Measurements from ENCODE around the gene ZNF90. TPM values are rescaled to one million over a fixed set of nuclear protein-coding genes. Genes with fewer than 3 reads are reported as not detected.

ZNF90 gene
- polyA plus RNA-seq, 1 donor = 36.1 TPM

DNA sequence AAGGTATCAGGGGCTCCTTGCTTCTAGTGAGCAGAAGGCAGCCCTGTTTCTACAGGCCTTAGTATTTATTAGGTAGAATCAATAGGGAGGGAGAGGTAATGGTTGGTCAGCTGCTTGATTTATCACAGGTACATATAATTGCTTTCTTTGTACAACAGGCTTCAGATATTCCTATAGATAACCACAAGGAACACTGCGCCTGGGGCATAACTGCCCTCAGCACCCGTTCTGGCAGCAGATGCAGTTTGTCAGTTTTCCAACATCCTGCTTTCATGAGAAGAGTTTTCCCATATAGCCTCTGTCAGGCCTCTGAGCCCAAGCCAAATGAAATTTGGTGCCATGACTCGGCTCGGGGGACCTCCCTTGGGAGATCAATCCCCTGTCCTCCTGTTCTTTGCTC, 76.8 kb downstream of the ZNF90 start:
- H3K27ac ChIP-seq (ENCODE audit: low read length) = no peak overlapping the region
- no peaks in the 10 kb centered on the region for H3K27me3 ChIP-seq (ENCODE audit: control insufficient read depth, insufficient read depth, low read length)
- DNase-seq = no peak
- H3K4me3 ChIP-seq (ENCODE audit: low read length) = no peak overlapping the region
- no peaks in the 10 kb centered on the region for H3K4me1 ChIP-seq (ENCODE audit: control insufficient read depth, insufficient read depth, low read length)
- H3K36me3 ChIP-seq (ENCODE audit: control insufficient read depth, insufficient read depth, low read length) = no peaks in the 10 kb centered on the region
- H3K9me3 ChIP-seq (ENCODE audit: control insufficient read depth, low read depth, low read length) = no peaks in the 10 kb centered on the region
- 60% methylated on average over 1 of the region's 4 CpGs for WGBS (ENCODE audit: insufficient coverage, low lambda C conversion rate)

DNA sequence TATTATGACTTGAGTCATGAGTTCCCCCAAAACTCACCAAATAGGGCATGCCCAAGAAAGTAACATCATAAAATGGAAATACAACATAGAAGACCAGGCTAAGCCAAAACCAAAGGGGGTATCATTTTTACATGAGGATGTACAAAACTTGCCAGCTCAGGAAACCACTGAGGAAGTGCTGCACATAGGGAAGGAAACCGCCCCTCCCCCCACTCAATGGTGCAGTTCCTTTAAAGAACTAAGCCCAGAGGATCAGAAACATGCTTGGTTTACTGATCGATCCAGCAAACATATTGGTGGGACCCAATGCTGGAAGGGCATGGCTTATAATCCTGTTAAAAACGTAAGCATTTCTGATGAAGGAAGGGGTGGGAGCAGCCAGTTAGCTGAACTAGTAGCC, 85.0 kb downstream of the ZNF90 start:
- H3K27me3 ChIP-seq (ENCODE audit: control insufficient read depth, insufficient read depth, low read length) = no peaks in the 10 kb centered on the region
- no CpG with 5 or more reads among the region's 3 CpGs for WGBS (ENCODE audit: insufficient coverage, low lambda C conversion rate)
- H3K4me1 ChIP-seq (ENCODE audit: control insufficient read depth, insufficient read depth, low read length) = peaks cover under 1% of the 10 kb centered on the region
- H3K9me3 ChIP-seq (ENCODE audit: control insufficient read depth, low read depth, low read length) = no peaks in the 10 kb centered on the region
- H3K36me3 ChIP-seq (ENCODE audit: control insufficient read depth, insufficient read depth, low read length) = no peaks in the 10 kb centered on the region
- no peak overlapping the region for H3K4me3 ChIP-seq (ENCODE audit: low read length)
- DNase-seq = no peak
- no peak overlapping the region for H3K27ac ChIP-seq (ENCODE audit: low read length)

DNA sequence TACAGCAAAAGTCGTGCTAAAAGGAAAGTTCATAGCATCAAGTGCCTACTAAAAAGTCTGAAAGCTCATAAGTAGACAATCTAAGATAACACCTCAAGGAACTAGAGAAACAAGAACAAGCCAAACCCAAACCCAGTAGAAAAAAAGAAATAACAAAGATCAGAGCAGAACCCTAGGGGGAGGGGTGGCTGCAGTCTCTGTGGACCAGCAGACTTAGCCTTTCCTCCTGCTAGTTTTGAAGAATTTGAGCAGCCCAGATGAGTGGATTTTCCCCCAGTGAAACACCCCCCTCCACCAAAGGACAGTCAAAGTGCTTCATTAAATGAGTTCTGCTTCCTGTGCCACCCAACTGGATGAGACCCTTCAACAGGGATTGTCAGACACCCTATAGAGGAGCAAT, 86.7 kb downstream of the ZNF90 start:
- Histone ChIP-seq H3K36me3 (ENCODE audit: control insufficient read depth, insufficient read depth, low read length) (no peaks in the 10 kb centered on the region), H3K4me3 (ENCODE audit: low read length) (no peak overlapping the region), H3K9me3 (ENCODE audit: control insufficient read depth, low read depth, low read length) (no peaks in the 10 kb centered on the region), H3K27me3 (ENCODE audit: control insufficient read depth, insufficient read depth, low read length) (no peaks in the 10 kb centered on the region), H3K27ac (ENCODE audit: low read length) (no peak overlapping the region), H3K4me1 (ENCODE audit: control insufficient read depth, insufficient read depth, low read length) (peaks cover 2% of the 10 kb centered on the region)
- 86% methylated on average over 1 of the region's 1 CpG for WGBS (ENCODE audit: insufficient coverage, low lambda C conversion rate)
- no peak for DNase-seq

DNA sequence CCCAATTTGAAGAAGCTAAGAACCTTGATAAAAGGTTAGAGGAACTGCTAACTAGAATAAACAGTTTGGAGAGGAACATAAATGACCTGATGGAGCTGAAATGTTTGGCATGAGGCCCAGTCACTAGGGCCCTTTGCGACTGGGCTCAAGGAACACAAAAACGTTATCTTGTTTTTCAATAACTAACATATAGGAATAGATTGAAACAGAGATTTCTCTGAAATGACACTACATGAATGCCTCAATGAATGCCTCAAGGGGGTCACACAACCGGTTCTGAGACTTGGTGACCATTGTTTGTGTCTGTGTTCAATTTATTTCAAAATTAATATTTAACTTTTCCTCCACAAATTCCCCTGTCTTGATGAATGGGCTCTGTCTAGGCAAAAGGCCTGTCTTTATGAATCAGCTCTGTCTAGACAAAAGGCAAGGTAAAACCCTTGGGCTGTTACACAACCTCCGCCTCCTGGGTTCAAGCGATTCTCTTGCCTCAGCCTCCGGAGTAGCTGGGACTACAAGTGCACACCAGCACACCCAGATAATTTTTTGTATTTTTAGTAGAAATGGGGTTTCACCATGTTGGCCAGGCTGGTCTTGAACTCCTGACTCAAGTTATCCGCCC, 88.3 kb downstream of the ZNF90 start:
- Histone ChIP-seq H3K4me1 (ENCODE audit: control insufficient read depth, insufficient read depth, low read length) (peaks cover 2% of the 10 kb centered on the region), H3K9me3 (ENCODE audit: control insufficient read depth, low read depth, low read length) (no peaks in the 10 kb centered on the region), H3K27ac (ENCODE audit: low read length) (no peak overlapping the region), H3K27me3 (ENCODE audit: control insufficient read depth, insufficient read depth, low read length) (no peaks in the 10 kb centered on the region), H3K36me3 (ENCODE audit: control insufficient read depth, insufficient read depth, low read length) (peaks cover 4% of the 10 kb centered on the region), H3K4me3 (ENCODE audit: low read length) (no peak overlapping the region)
- 83% methylated on average over 1 of the region's 7 CpGs for whole genome bisulfite sequencing (ENCODE audit: insufficient coverage, low lambda C conversion rate)
- DNase-seq = peak in 1 of 2 donors; percentile 29

DNA sequence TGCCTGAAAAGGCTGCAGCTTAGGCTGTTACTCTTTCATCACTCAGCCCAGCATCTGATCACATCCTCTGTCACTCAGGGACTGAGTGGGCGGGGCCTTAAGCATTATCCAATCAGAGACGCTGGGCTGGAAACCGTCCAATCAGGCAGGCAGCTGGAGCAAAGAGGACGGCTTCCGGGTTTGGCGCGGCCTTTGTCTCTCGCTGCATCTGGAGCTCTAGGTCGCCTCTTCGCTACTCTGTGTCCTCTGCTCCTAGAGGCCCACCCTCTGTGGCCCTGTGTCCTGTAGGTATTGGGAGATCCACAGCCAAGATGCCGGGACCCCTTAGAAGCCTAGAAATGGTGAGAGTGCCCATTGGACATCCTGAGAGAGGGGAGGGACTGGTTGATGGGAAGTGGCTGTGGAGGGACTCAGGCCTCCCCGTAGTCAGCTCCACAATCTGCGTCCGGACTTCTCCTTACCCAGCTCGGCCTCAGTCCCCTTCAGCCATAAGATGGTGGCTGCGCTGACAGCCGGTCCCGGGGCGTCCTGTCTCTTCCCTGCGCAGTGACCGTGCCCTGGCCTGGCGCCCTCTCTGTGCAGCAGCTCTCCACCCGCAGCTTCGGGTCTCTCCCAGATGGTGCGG, 89.3 kb downstream of the ZNF90 start, which contains the start of gene ZNF486:
TSS of gene ZNF486 (plus strand) at position 195 of the 625 bp plus-strand sequence. CDS start at position 312, 117 bp downstream.
- WGBS (ENCODE audit: insufficient coverage, low lambda C conversion rate) = no CpG with 5 or more reads among the region's 25 CpGs
- Histone ChIP-seq H3K27ac (ENCODE audit: low read length) (peak within 1 kb of the TSS; percentile 40), H3K4me3 (ENCODE audit: low read length) (peak within 1 kb of the TSS; percentile 74), H3K27me3 (ENCODE audit: control insufficient read depth, insufficient read depth, low read length) (no peaks in the 10 kb centered on the region), H3K4me1 (ENCODE audit: control insufficient read depth, insufficient read depth, low read length) (peaks cover 2% of the 10 kb centered on the region), H3K36me3 (ENCODE audit: control insufficient read depth, insufficient read depth, low read length) (peaks cover 10% of the 10 kb centered on the region), H3K9me3 (ENCODE audit: control insufficient read depth, low read depth, low read length) (no peaks in the 10 kb centered on the region)
- peak; percentile 92 to 94 for DNase-seq

DNA sequence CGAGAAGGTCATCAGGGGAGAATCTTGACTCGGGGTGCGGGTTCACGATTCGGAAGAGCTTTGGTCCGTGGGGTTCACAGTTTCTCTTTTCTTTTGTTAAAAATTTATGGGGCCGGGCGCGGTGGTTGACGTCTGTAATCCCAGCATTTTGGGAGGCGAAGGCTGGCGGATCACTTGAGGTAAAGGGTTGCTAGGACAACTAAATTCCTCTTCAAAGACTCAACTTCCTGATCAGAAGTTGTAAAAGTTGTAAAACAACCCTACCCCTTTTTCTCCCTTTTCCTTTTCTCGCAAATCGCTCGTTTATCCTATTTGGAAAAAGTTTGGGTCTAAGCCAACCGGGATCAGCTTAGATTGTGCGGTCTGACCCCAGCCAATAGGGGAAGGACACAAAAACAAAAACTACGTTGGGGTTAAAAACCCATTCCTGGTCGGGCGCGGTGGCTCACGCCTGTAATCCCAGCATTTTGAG, 89.9 kb downstream of the ZNF90 start:
- Histone ChIP-seq H3K4me3 (ENCODE audit: low read length) (peak overlapping the region; percentile 74), H3K36me3 (ENCODE audit: control insufficient read depth, insufficient read depth, low read length) (peaks cover 14% of the 10 kb centered on the region), H3K27me3 (ENCODE audit: control insufficient read depth, insufficient read depth, low read length) (no peaks in the 10 kb centered on the region), H3K4me1 (ENCODE audit: control insufficient read depth, insufficient read depth, low read length) (peaks cover 2% of the 10 kb centered on the region), H3K9me3 (ENCODE audit: control insufficient read depth, low read depth, low read length) (no peaks in the 10 kb centered on the region), H3K27ac (ENCODE audit: low read length) (peak overlapping the region; percentile 40)
- DNase-seq = no peak
- WGBS (ENCODE audit: insufficient coverage, low lambda C conversion rate) = 70% methylated on average over 2 of the region's 22 CpGs

Other genes starting within 250 kb of the ZNF90 start
- gene ZNF253, start 212.1 kb upstream of the ZNF90 start, polyA plus RNA-seq = 15.6 TPM
- gene ZNF93, start 177.1 kb upstream of the ZNF90 start, polyA plus RNA-seq = 6.8 TPM
- gene ZNF682, start 38.5 kb upstream of the ZNF90 start, polyA plus RNA-seq = 12.0 TPM
- 9.0 TPM for gene ZNF486, start 89.2 kb downstream of the ZNF90 start, polyA plus RNA-seq